GM19351 (cell line): Measurements from ENCODE around the gene PTGFRN.
"Not testable (repeated sequence)": the region's sequence is repeated elsewhere in the genome, so short reads cannot be mapped to it uniquely, and the experiment has no call there.

Source experiments
- ATAC-seq: cut with Tn5 transposase; IDR thresholded peaks from one replicate; pipeline ENCODE4 v1.9.1; 2021; ENCODE audit warnings: mild to moderate bottlenecking, moderate library complexity; ENCODE audit not compliant: unreplicated experiment

The PTGFRN gene

DNA sequence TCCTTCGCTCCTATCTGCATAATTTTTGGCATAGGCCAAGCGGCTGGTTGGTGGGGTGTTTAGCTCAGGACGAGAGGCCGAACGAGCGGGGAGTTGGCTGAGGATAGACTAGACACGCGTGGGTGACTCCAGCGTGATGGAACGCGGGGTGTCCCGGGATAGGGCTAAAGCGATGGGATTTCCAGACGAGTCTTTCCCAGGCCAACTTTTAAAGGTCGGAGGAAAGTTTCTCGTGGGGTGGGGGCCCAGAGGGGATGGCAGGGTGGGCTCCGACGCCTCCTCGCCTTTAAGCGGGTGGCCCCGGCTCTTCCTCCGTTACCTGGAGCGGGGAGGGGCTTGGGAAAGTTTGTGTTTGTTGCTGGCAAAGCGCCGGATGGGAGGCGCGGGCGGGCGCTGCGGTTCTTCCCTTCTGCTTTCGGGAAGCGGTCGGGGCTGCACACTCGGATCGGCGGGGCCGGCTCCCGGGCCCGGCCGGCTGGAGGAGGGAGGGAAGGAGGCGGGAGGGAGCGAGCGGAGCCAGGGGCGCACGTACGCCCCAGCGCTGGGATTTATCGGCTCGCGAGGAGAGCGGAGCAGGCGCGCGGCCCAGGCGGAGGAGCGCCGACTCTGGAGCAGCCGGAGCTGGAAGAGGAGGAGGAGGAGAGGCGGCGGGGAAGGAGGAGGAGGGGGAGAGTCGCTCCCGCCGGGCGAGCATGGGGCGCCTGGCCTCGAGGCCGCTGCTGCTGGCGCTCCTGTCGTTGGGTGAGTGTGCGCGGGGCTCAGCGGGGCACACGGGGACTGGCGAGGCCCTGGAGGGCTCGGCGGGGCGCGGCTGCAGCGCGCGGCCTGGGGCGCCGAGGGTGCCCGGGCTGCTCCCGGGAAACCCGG, at the start of gene PTGFRN:
TSS of gene PTGFRN (plus strand) at position 405 of the 867 bp plus-strand sequence. CDS start at position 693, 288 bp downstream.
- ATAC-seq, result no peak

DNA sequence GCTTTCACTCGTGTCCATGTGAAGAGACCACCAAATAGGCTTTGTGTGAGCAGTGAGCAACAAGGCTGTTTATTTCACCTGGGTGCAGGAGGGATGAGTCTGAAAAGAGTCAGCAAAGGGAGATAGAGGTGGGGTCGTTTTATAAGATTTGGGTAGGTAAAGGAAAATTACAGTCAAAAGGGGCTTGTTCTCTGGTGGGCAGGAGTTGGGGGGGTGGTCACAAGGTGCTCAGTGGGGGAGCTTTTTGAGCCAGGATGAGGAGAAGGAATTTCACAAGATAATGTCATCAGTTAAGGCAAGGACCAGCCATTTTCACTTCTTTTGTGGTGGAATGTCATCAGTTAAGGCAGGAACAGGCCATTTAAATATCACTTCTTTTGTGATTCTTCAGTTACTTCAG, 49.5 kb upstream of the PTGFRN start:
- not testable (repeated sequence) for ATAC-seq

DNA sequence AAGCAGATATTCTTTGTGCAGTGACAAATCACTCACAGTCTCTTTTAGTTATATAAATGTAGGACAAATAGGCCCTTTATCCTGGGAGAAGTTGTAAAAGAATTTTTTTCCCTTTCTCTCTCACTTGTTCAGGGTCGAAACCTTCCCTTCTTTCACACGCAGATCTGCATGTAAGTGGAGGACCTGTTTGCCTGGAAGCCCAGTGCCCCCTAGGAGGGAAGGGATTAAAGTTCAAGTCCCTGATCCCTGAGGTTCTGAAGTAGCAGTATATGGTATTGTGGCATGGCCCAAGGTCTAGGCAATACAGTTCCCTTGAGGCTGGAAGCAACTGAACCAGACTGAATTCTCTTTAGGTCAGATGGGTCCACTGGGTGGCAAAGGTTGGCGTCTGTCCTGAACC, 48.6 kb upstream of the PTGFRN start:
- no peak for ATAC-seq

DNA sequence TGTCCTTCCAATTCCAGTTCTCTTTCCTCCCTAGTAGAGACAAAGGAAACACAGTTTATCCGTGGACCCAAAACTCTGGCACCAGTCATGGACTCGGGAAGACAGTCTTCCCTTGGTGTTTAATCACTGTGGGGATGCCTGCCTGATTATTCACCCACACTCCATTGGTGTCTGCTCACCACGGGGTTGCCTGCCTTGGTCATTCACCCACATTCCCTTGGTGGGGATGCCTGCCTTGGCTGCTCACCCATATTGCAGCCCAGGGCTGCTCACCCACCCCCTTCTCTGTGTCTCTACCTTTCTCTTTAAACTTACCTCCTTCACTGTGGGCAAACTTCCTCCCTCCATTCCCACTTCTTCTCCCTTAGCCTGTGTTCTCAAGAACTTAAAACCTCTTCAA, 46.7 kb upstream of the PTGFRN start:
- ATAC-seq, result not testable (repeated sequence)

DNA sequence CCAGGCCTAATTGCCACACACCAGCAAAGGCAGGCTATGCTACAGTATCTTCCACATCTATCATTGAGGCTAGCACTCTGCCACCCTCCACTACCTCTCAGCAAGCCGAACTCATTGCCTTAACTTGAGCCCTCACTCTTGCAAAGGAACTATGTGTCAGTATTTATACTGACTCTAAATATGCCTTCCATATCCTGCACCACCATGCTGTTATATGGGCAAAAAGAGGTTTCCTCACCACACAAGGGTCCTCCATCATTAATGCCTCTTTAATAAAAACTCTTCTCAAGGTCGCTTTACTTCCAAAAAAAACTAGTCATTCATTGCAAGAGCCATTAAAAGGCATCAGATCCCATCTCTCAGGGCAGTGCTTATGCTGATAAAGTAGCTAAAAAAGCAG, 43.2 kb upstream of the PTGFRN start:
- ATAC-seq, result not testable (repeated sequence)

DNA sequence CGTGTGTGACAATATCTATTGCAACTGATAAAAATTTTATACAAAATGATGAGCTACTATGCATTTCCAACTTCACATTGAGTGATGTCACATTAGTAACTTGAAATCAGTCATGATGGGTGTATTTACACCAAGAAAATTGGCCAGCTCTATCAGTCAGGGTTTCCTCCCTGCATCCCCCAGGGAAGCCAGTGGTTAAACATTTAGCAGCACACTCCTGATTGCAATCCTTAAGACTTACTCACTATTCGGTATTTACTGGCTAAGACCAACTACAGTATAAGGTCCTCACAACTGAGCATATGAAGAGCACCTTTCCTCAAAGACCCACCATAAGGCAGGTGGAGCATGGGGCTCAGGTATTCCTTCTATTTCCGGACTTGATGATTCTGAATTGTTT, 41.3 kb upstream of the PTGFRN start:
- ATAC-seq, result no peak

DNA sequence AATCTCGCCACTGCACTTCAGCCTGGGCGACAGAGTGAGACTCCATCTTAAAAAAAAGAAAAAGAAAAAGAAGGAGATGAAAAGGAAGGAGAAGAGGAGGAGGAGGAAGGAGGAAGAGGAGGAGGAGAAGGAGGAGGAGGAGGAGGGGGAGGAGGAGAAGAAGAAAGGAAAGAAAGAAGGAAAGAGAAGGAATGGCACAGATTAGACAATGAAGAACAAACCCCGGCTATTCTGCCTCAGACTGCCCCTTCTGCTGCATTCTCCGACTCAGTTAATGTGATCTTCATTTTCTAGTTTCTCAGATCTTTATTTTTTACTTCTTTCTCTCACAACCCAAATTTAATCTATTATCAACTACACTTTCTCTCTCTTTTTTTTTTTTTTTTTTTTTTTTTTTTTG, 40.1 kb upstream of the PTGFRN start:
- ATAC-seq, result no peak

DNA sequence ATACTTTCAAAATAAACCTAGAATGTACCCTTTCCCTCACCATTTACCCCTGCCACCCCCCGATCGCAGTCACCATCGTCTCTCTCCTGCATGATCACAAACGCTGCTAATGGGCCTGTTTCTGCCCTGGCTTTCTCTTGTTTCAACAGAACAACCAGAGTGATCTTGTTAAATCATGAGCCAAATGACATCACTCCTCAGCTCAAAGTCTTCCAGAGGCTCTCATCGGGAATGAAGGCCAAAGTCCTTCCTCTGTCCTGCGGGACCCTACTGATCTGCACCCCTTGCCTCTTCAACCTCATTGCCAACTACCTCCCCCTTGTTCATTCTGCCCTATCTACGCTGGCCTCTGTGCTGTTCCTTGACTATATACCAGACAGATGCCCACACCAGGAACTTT, 39.4 kb upstream of the PTGFRN start:
- no peak for ATAC-seq

DNA sequence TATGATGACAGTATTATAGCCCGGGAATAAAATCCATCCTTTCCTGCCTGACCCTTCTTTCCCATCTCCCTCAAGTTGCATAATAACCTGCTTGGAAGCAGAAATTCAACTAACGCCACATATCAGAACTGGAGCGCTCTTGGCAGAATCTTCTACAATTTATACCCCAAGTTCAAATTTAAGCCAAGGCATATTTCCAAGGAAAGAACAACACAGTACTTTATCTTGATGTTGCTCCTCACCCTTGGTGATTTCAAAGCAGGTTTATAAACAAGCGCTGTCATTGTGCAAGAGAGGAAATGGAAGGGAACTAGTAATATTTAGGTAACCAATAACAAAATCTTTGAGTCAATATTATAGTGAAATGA, 38.0 kb upstream of the PTGFRN start:
- ATAC-seq, result no peak

DNA sequence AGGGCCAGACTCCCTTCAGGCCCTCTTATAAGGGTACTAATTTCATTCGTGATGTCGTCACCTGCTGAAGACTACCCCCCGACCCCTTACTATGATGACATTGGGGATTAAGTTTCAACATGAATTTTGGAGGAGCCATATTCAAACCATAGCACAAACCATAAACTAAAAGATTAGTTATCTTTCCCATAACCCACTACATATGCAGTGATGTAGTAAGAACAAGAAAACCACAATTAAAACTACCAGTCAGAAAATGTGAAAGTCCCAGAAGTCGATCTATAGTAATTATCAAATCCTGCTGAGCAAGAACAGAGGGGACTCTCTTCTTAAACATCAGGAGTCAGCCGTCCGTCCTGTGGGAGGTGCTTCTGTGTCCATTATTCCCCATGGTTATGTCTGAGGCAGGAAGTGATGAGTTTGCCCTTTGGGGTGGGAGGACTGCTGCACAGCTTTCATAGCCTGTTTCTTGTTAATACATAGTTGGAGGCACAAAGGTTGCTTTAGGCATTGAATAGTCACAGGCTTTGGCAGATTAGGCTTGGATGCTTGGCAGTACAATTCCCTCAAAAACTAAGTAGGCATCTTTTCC, 35.9 kb upstream of the PTGFRN start:
- ATAC-seq, result no peak

DNA sequence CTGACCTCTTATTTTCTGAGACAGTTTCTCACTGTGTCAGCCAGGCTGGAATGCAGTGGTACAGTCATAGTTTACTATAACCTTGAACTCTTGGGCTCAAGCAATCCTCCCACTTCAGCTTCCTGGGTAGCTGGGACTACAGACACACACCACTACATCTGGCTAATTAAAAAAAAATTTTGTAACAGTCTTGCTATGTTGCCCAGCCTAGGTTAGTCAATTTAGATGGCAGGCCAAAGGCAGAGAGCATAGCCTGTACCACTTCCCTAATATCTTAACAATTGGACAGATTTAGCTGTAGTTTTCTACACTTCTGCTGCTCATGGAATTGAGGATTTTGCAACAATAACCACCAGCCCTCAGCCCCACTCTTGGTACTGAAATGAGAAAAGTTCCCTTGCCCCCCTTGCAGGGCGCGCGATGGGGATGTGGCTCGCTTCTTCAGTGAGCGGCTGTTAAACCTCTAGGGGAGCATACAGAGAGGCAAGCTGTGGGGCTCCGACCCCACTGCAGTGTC, 34.9 kb upstream of the PTGFRN start:
- ATAC-seq, result no peak

DNA sequence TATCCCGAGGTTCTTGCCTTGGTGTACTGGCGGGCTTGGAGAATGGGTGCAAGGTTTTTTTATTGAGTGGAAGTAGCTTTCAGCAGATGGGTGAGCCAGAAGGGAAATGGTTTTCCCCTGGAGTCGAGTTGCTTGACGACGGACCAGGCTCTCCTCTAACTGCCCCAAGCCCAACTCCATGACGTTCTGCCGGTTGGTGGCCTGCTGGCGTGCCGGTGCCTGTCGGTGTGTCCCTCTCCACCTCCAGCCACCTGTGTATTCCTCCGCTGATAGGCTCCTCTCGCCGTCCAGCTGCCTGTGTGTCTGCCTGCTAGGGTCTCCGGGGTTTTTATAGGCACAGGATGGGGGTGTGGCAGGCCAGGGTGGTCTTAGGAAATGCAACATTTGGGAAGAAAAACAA, 34.3 kb upstream of the PTGFRN start:
- ATAC-seq, result no peak

DNA sequence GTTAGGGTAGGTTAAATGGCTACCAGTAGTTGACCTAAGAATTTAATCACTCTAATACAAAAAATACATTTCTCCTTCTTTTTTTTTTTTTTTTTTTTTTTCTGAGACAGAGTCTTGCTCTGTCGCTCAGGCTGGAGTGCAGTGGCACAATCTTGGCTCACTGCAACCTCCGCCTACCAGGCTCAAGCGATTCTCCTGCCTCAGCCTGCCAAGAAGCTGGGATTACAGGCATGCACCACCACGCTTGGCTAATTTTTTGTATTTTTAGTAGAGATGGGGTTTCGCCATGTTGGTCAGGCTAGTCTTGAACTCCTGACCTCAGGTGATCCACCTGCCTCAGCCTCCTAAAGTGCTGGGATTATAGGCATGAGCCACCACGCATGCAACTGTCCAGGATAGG, 33.8 kb upstream of the PTGFRN start:
- not testable (repeated sequence) for ATAC-seq

DNA sequence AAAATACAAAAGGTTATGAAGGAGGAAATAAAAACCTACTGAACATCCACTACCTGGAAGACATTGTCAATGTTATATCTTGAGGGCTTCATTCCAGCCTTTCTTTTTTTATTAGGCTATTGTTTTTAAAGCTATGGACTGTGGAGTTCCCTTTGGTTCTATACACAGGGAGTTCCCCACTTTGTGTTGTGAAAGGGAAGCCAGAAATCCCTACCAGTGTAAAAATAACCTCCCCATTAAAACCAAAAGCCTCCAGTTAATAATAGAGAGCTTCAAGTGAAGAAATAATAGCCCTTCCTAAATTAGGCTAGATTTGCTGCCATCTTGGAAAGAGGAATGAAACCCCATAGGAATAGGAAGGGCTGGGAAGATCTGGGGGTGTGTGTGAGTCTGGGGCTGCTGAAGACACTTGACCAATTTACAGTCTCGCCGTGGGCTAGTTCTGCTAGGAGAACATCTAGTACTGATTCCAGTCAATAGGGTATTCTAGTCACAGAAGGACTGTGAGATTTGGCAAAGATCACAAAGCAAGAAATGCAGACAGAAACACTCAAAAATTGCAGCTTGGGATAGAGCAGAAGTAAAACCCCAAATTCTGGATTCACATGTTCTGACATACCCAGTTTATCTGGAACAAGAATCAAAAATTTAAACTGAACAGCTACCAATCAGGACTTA, 32.4 kb upstream of the PTGFRN start:
- no peak for ATAC-seq

DNA sequence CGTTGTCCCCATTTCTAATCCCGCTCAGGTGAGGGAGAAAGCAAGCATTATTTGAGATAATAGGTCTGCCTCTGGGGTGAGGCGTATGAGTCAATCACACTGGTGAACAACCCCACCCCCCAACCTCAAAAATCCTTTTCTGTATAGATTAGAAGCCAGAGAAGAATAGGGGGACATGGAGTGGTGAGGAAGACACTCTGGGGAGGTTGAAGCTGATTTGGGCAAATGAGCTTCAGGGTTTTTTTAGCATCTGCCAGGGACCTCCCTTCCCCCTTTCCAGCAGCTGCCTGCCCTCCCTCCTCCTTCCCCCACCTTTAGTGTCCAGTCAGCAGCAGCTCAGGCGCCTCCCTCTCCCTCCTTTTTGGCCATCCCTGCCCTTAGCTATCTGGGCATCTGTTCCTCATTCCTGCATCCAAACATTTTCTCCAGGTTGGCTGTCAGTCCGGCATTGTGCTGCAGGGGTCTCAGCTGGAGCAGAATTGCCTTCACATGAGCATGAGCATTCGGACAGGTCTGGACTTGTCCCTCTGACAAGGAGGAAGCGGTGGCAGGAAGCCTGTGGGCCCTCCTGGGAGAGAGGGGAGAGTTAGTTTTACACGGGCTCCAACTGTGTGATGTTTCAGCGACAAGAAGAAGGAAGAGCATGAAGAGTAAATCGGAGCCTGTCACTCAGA, 30.8 kb upstream of the PTGFRN start:
- peak; percentile 43 for ATAC-seq

DNA sequence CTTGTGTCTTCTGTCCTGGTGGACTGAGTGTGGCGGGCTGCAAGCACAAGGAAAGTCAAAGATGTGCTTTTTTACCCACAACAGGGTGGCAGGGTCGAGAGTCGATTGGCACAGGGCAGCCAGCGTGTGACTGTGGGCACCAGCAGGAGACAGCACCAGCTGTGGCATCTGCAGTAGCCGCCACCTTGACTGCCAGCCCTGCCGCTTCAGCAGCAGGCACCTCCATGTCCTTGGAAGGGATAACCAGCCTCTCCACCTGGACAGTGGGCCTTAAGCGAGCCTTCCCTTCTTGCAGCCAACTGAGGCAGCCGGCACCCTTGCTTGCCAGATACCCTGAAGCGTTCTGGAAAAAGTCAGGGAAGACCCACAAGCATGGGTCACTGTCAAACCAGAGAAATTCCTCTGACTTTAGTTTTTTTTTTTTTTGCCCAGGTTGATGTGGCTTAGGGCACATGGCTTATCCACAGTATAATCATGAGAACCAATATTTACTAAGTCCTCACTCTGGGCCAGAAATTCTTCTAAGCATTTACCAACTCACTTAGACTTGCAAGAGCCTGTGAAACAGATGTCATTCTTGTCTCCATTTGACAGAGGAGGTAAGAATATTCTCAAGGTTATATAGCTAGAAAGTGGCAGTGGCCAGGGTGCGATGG, 30.1 kb upstream of the PTGFRN start:
- no peak for ATAC-seq

DNA sequence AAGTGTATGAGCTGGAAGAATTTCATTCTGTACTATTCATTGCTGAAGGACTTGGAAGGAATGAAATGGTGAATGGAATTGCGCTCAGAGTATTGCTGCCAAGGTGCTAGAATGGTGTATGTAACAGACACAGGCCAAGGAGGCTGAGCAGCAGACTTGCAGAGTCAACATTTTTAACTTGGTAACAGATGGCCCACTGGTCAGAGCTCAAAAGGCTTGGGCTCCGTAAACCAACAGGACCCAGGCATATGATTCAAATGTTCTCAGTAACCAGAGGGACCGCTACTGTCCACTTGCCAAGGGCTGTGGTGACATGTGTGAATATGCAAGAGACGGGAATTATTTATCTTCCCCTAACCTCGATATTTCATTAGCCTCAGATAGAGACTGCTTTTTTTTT, 28.8 kb upstream of the PTGFRN start:
- ATAC-seq, result no peak

DNA sequence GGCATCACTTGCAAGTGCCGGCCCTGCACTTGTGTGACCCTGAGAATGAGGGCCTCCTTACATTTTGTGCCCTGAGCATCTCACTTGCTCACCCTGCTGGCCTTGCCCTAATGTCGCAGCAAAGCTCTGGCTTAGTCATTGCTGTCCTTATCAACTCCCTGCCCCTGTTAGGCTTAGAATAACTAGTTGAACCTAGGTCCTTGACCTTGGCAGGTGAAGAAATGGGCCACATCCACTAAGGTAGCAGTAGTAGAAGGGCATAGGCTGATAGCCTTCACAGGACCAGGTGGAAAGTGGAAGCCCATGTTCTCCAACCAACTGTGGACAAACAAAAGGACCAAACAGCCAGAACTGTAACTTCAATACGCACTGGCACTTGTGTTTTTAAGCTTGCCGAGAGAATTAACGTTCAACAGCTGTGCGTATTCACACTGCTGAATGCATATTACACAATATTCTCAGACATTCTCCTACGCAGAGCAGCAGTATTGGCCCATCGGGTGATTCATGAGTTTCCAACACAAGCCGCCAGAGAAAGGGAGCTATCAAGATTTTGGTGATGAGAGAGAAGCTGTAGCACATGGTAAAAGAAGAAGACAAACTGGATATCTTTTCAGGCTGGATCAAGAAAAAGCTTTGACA, 27.7 kb upstream of the PTGFRN start:
- ATAC-seq, result peak; percentile 54

DNA sequence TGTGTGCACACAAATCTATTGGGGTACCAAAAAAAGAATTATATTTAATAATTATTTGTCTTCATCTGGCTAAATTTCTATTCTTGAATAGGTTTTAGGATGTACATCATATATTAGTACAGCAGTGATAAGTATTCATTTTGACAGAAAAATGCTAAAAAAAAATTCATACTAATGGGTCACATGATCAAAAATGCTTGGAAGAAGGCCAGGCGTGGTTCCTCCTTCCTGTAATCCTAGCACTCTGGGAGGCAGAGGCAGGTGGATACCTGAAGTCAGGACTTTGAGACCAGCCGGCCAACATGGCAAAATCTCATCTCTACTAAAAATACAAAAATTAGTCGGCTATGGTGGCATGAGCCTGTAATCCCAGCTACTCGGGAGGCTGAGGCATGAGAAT, 26.9 kb upstream of the PTGFRN start:
- no peak for ATAC-seq

DNA sequence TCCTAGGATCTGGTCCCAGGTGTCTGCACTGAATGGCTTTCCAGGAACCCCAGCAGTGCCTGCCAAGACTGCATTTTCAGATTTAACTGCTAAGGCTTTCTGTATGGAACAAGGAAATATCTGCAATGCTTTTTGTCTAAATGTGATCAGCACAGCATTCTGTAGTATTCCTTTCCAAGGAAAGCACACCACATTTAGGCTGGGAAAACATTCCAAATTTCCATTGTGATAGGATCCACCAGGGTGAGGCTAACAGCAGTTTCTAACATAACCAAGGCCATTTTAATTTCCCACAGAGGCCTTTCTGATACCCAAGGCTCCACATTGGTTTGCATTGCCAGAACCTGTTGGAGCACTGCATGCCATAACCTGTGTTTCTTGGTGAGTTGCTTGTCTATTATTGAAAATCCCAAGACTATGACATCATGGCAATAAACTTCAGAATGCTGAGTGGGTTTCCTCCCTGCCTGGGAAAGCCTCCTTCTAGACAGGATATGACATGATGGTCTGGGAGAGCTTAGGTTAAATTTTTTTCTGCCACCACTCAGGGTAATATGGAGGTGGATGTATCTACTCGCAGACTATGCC, 23.3 kb upstream of the PTGFRN start:
- no peak for ATAC-seq
